SK-N-MC (cell line): ENCODE measurements around the gene LARP6.

Experiments
- DNase-seq: peaks from one replicate; pipeline ENCODE4 v3.0.0-alpha.2; 2011; ENCODE audit warnings: low read depth, low spot score
- H3K27ac ChIP-seq: fragments of 200-600 bp; sonication (generic); 2 replicates; pipeline ENCODE4 v1.5.1; 2016; ENCODE audit warnings: mixed run types
- H3K36me3 ChIP-seq: fragments of 200-600 bp; sonication (generic); 2 replicates; pipeline ENCODE4 v1.6.1; 2017; ENCODE audit warnings: antibody characterized with exemption, low read length, mixed read lengths; ENCODE audit not compliant: insufficient read depth
- H3K4me3 ChIP-seq: fragments of 200-600 bp; sonication (generic); 2 replicates; pipeline ENCODE4 v1.5.1; 2016
- H3K9ac ChIP-seq: fragments of 200-600 bp; sonication (generic); 2 replicates; pipeline ENCODE4 v1.8.0; 2017; ENCODE audit warnings: mixed run types, mixed read lengths; ENCODE audit not compliant: insufficient read length
- H3K9me3 ChIP-seq: fragments of 200-600 bp; sonication (generic); 2 replicates; pipeline ENCODE4 v1.6.1; 2017; ENCODE audit warnings: low read depth, mild to moderate bottlenecking, antibody characterized with exemption, low read length, moderate library complexity, mixed read lengths
- EZH2 ChIP-seq: fragments of 200-600 bp; sonication (generic); IDR thresholded peaks from one replicate; pipeline ENCODE4 v1.6.1; 2017; ENCODE audit warnings: antibody characterized with exemption
- FOXP2 ChIP-seq: optimal IDR thresholded peaks from 2 replicates; pipeline ENCODE3; 2011; ENCODE audit warnings: mild to moderate bottlenecking, moderate library complexity; ENCODE audit not compliant: insufficient read depth; ENCODE audit errors: extremely low read length, control extremely low read depth
- POLR2AphosphoS5 ChIP-seq: IDR thresholded peaks from 2 replicates; pipeline ENCODE4 v1.6.1; 2012; ENCODE audit warnings: mild to moderate bottlenecking, low read depth, low read length, borderline replicate concordance

The LARP6 gene

DNA sequence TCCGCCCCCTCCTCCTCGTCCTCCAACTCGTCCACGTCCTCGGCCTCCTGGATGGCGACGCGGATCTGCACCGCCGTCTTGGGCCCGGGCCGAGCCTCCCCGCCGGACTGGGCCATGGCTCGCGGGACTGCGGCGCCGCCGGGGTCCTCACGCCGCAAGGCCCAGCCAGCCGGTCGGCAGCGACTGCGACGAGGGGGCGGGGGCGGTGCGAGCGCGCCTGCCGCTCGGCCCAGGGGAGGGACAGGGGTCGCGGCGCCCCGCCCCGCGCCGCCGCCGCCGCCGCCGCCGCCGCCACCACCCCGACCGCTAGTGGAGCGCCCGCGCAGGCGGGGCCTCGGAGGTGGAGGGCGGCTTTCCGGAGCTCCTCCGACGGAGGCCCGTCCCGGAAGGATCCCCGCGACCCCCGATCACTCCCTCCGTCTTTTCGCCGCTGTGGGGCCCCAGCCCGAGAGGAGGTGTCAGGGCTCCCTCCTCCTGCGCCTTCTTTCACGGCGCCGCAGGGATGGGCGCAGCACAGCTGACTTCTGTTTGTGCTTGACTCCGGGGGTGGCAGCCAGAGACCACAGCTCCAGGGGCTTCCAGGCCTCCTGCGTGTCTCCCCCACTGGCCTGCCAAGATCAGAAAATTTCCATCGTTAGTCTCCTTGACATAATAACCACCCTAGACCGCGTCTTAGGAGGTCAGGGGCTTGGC lies at the start of gene LARP6:
TSS of gene LARP6 (minus strand) at position 185 of the 693 bp plus-strand sequence. CDS start at position 116, 69 bp downstream.
- H3K9ac ChIP-seq: peak within 1 kb of the TSS; percentile 82

DNA sequence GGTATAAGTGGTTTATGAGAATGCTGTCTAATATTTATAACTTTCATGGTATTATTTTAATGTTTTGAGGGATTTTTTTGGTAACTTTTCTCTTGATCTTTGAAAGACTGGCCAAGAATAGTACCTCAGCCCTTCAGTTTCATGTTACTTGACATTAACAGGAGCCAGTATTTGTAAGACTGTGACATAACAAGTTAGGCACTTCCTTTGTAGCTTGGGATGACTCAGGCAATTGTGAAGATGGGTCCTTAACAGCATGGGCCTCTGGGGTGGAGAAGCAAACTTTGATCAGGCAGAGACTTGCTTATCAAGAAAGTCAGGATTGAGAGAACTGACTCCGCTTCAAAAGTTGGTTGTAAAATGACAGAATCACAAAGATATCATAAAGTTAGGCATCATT lies 48.1 kb upstream of the LARP6 start:
- H3K9ac ChIP-seq: no peak overlapping the region
- H3K27ac ChIP-seq: no peak overlapping the region
- no peak overlapping the region for H3K4me3 ChIP-seq

More for the DNA sequence above, at the start of gene LARP6:
- Histone ChIP-seq H3K4me3 (peak within 1 kb of the TSS; percentile 86), H3K27ac (no peak within 1 kb of the TSS), H3K36me3 (peaks cover 20% of the 10 kb centered on the region; the same call in 1 of the 2 replicates), H3K9me3 (no peaks in the 10 kb centered on the region)
- DNase-seq: no peak
- no peak for TF ChIP-seq FOXP2
- TF ChIP-seq POLR2AphosphoS5: no peak; the same call in 1 of the 2 replicates
- TF ChIP-seq EZH2: no peak

DNA sequence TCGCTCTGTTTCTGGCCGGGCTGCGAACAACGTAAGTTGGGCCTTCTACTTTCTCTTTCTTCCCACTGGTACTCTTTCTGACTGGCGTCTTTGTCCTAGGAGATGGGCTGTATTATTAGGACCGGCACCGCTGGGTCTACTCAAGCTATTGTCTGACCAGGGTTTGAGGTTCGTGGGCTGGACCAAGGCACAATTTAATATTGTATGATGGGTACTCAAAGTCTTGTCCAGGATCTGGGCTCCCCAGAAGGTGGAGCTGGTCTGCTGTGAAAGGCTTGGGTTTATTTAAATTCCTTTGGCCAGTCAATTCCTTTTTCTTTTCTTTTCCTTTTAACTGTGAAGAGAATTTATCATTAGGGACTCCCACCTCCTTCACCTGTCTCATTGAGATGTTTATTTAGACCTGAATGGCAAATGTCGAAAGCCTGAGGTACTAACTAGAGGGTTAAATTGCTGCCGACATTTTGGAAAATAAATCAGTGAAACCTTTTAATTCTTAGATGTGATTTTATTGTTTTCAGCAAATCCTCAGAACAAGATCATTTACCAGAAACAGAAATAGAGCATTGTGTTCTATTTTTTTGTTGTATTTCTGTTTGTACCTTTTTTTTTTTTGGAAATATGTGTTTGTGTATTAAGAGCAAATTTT lies 39.1 kb upstream of the LARP6 start:
- Histone ChIP-seq H3K9me3 (no peaks in the 10 kb centered on the region), H3K36me3 (no peaks in the 10 kb centered on the region), H3K27ac (no peak overlapping the region), H3K9ac (no peak overlapping the region), H3K4me3 (peak overlapping the region; percentile 76)
- TF ChIP-seq FOXP2: no peak
- no peak for TF ChIP-seq EZH2
- no peak for TF ChIP-seq POLR2AphosphoS5
- no peak for DNase-seq

More for the DNA sequence above, 48.1 kb upstream of the LARP6 start:
- TF ChIP-seq EZH2 (no peak), FOXP2 (no peak), POLR2AphosphoS5 (no peak)
- no peaks in the 10 kb centered on the region for H3K9me3 ChIP-seq
- no peak for DNase-seq
- no peaks in the 10 kb centered on the region for H3K36me3 ChIP-seq

GRCh38 chr15:70892002-70892911 lies 38.3 kb upstream of the LARP6 start, which contains the start of the genes LRRC49 and THAP10:
TSS of gene LRRC49 (plus strand) at chr15:70892826. CDS start at chr15:70892895, 69 bp downstream.
TSS of gene THAP10 (minus strand) at chr15:70892433. CDS start at chr15:70892272, 161 bp downstream.
- DNase-seq: no peak
- Histone ChIP-seq H3K4me3 (peak within 1 kb of the TSS; percentile 76), H3K9me3 (no peaks in the 10 kb centered on the region), H3K9ac (peak within 1 kb of the TSS; percentile 34), H3K36me3 (no peaks in the 10 kb centered on the region), H3K27ac (no peak within 1 kb of the TSS)
- no peak for TF ChIP-seq FOXP2
- TF ChIP-seq POLR2AphosphoS5: peak; percentile 36; the same call in 1 of the 2 replicates
- no peak for TF ChIP-seq EZH2

GRCh38 chr15:70882361-70882760 lies 28.4 kb upstream of the LARP6 start:
- Histone ChIP-seq H3K36me3 (no peaks in the 10 kb centered on the region), H3K4me3 (no peak overlapping the region), H3K9ac (no peak overlapping the region), H3K9me3 (no peaks in the 10 kb centered on the region), H3K27ac (no peak overlapping the region)
- no peak for DNase-seq
- TF ChIP-seq FOXP2 (no peak), EZH2 (no peak), POLR2AphosphoS5 (no peak)

DNA sequence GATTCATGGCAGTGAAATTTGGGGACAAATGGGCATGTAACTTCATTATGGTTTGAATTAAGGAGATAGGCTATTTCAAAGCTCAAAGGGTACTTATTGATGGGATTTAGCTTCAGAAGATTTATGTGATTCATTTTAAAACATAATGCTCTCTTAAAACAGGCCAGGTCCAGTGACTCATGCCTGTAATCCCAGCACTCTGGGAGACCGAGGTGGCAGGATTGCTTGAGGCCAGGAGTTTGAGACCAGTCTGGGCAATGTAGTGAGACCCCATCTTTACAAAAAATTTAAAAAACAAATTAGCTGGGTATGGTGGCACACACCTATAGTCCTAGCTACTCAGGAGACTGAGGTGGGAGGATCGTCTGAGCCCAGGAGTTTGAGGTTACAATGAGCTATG lies 26.8 kb upstream of the LARP6 start:
- H3K9ac ChIP-seq: no peak overlapping the region
- TF ChIP-seq FOXP2 (no peak), POLR2AphosphoS5 (no peak), EZH2 (no peak)
- H3K4me3 ChIP-seq: no peak overlapping the region
- H3K9me3 ChIP-seq: no peaks in the 10 kb centered on the region
- no peak for DNase-seq
- no peaks in the 10 kb centered on the region for H3K36me3 ChIP-seq
- no peak overlapping the region for H3K27ac ChIP-seq

DNA sequence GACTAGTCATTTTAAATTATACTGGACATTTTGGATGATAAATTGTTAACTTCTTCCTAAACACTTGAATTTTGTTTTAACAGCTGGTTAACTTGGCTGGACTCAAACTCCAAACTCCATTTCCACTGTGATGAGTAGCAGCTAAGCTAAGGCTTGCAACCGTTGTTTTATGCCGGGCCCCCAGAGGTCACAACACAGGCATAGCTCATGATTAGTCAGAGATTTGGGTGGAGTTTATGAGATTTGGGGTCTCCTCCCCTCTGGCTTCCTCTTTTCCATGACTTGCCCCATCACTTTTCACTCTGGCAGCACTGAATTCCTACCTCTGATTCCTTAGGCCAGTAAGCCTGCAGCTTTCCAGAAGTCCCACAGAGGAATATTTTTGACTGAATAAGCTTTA lies 25.4 kb upstream of the LARP6 start:
- DNase-seq: no peak
- no peak overlapping the region for H3K27ac ChIP-seq

GRCh38 chr15:70876683-70877082 lies 22.7 kb upstream of the LARP6 start:
- no peaks in the 10 kb centered on the region for H3K36me3 ChIP-seq
- TF ChIP-seq FOXP2: no peak
- no peak for TF ChIP-seq EZH2
- no peak for TF ChIP-seq POLR2AphosphoS5
- no peaks in the 10 kb centered on the region for H3K9me3 ChIP-seq
- H3K9ac ChIP-seq: no peak overlapping the region
- no peak for DNase-seq
- no peak overlapping the region for H3K4me3 ChIP-seq
- H3K27ac ChIP-seq: no peak overlapping the region

More for the DNA sequence above, 25.4 kb upstream of the LARP6 start:
- Histone ChIP-seq H3K9me3 (no peaks in the 10 kb centered on the region), H3K36me3 (no peaks in the 10 kb centered on the region), H3K4me3 (no peak overlapping the region), H3K9ac (no peak overlapping the region)
- TF ChIP-seq FOXP2 (no peak), POLR2AphosphoS5 (no peak), EZH2 (no peak)
